Measurements from ENCODE around the gene FHL2. TPM values are rescaled to one million over a fixed set of nuclear protein-coding genes. Genes with fewer than 3 reads are reported as not detected.

The FHL2 gene
- total and polyA plus RNA-seq, 9 of the 15 experiments (the other 6 are each of a cell fraction or from before 2014, with no cell fraction given), result 7.5 to 33.1 (median 23.9) TPM

- TF ChIP-seq HSF4 (CRISPR knock-in tag; IDR thresholded peaks at IDR 0.05; ENCODE audit: borderline replicate concordance) (no peak), FOXK2 (conservative IDR thresholded peaks at IDR 0.05 in 1 of 2, IDR thresholded peaks at IDR 0.05 in 1 of 2; ENCODE audit: low read depth in 2 of 2) (no peak), TFAP4 (CRISPR knock-in tag; IDR thresholded peaks at IDR 0.05; ENCODE audit: borderline replicate concordance) (peak; percentile 90), ZNF707 (CRISPR knock-in tag; conservative IDR thresholded peaks at IDR 0.05) (no peak), SRSF9 (IDR thresholded peaks at IDR 0.05; ENCODE audit: borderline replicate concordance, low read depth, low read length) (no peak), WHSC1 (IDR thresholded peaks at IDR 0.05; ENCODE audit: low read length) (no peak), NR3C1 (CRISPR knock-in tag; IDR thresholded peaks at IDR 0.05) (no peak), E2F1 (CRISPR knock-in tag; IDR thresholded peaks at IDR 0.05) (no peak), ZNF165 (CRISPR knock-in tag; IDR thresholded peaks at IDR 0.05; ENCODE audit: borderline replicate concordance) (no peak), RNF219 (CRISPR knock-in tag; IDR thresholded peaks at IDR 0.05) (no peak), BRF1 (IDR thresholded peaks at IDR 0.05; ENCODE audit: borderline replicate concordance, extremely low read depth, insufficient read length) (no peak), MAFK (IDR thresholded peaks at IDR 0.05; ENCODE audit: low read length) (no peak), NCOA4 (IDR thresholded peaks at IDR 0.05; ENCODE audit: partially characterized antibody) (no peak), TRIM28 (IDR thresholded peaks at IDR 0.05) (no peak), HDAC6 (IDR thresholded peaks at IDR 0.05; ENCODE audit: low read depth, low read length) (no peak), IRF2 (CRISPR knock-in tag; IDR thresholded peaks at IDR 0.05) (no peak), MNT (conservative IDR thresholded peaks at IDR 0.05) (peak; percentile 21 to 67; a peak in 2 of 4 replicates), RBM22 (IDR thresholded peaks at IDR 0.05; ENCODE audit: low read depth, low read length, poor library complexity, severe bottlenecking) (no peak), GTF2E2 (tag; IDR thresholded peaks at IDR 0.05) (no peak), POLR2AphosphoS2 (IDR thresholded peaks at IDR 0.05; ENCODE audit: low read length) (no peak), EP300 (IDR thresholded peaks at IDR 0.05; ENCODE audit: low read length) (0 out of 2 replicates have a peak, but pooled peaks have one; percentile 22), YBX1 (IDR thresholded peaks at IDR 0.05) (no peak), XRCC3 (IDR thresholded peaks at IDR 0.05) (no peak)
Measured at GRCh38 chr2:105438104-105438929, 39.5 kb upstream of the FHL2 start (continued).
